Transverse colon (tissue), 4 donors: ENCODE measurements around the gene TNFSF18.

Experiments
- EP300 ChIP-seq: sonication (generic); formaldehyde crosslinking; IDR thresholded peaks from one replicate; pipeline ENCODE4 v1.6.1; 2017; ENCODE audit warnings: antibody characterized with exemption, low read depth
- POLR2A ChIP-seq: fragments of 450-650 bp; IDR thresholded peaks from one replicate; pipeline ENCODE4 v1.6.1; 2016; ENCODE audit warnings: antibody characterized with exemption, mild to moderate bottlenecking, moderate library complexity
- POLR2AphosphoS5 ChIP-seq, 3 donors: sonication (generic); formaldehyde crosslinking; IDR thresholded peaks; one replicate each; pipeline ENCODE4 v1.6.1; 2016; ENCODE audit warnings: antibody characterized with exemption in 3 of 3
- TF ChIP-seq, protein P1 (sequence below), 5 experiments: fragments of 200-600 bp in 3 of 5; fragments of 450-650 bp in 2 of 5; sonication (generic) in 3 of 5; IDR thresholded peaks; 1 replicate in 2 of 5; 2 replicates in 3 of 5; pipeline ENCODE4 v1.5.1; 2016 to 2017; ENCODE audit warnings: antibody characterized with exemption in 5 of 5, inconsistent platforms in 3 of 5, mild to moderate bottlenecking in 2 of 5, moderate library complexity in 1 of 5

DNA sequence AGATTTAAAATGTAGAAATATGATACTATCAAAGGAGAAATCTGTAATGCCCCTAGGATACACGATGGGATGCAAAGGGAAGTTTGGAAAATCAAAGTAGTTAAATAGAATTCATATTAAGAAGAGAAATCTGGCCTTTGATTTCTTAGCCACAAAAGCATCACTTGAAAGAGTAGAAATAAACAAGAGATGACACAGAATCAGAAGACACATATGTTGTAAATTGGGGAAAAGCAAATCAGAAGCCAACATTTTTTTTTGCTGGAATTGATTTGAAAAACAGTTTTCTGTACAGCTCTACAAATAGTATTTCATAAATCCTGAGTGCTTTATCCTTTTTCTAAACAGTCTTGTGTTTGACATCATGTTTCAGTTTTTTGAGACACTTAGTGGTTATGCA is 12.4 kb upstream of the TNFSF18 start:
- TF ChIP-seq, protein P1, sequence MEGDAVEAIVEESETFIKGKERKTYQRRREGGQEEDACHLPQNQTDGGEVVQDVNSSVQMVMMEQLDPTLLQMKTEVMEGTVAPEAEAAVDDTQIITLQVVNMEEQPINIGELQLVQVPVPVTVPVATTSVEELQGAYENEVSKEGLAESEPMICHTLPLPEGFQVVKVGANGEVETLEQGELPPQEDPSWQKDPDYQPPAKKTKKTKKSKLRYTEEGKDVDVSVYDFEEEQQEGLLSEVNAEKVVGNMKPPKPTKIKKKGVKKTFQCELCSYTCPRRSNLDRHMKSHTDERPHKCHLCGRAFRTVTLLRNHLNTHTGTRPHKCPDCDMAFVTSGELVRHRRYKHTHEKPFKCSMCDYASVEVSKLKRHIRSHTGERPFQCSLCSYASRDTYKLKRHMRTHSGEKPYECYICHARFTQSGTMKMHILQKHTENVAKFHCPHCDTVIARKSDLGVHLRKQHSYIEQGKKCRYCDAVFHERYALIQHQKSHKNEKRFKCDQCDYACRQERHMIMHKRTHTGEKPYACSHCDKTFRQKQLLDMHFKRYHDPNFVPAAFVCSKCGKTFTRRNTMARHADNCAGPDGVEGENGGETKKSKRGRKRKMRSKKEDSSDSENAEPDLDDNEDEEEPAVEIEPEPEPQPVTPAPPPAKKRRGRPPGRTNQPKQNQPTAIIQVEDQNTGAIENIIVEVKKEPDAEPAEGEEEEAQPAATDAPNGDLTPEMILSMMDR (IDR thresholded peaks at IDR 0.05) = no peak
- TF ChIP-seq POLR2AphosphoS5 (IDR thresholded peaks at IDR 0.05) = no peak
- TF ChIP-seq EP300 = no peak
- no peak for TF ChIP-seq POLR2A
